Raji (cell line): ENCODE data around the gene DCAF12L1.

Experiments used
- POLR2A ChIP-seq: IDR thresholded peaks from 2 replicates; pipeline ENCODE4 v1.6.1; 2011; ENCODE audit warnings: low read depth, low read length, control low read depth; ENCODE audit not compliant: insufficient read depth

The DCAF12L1 gene

DNA sequence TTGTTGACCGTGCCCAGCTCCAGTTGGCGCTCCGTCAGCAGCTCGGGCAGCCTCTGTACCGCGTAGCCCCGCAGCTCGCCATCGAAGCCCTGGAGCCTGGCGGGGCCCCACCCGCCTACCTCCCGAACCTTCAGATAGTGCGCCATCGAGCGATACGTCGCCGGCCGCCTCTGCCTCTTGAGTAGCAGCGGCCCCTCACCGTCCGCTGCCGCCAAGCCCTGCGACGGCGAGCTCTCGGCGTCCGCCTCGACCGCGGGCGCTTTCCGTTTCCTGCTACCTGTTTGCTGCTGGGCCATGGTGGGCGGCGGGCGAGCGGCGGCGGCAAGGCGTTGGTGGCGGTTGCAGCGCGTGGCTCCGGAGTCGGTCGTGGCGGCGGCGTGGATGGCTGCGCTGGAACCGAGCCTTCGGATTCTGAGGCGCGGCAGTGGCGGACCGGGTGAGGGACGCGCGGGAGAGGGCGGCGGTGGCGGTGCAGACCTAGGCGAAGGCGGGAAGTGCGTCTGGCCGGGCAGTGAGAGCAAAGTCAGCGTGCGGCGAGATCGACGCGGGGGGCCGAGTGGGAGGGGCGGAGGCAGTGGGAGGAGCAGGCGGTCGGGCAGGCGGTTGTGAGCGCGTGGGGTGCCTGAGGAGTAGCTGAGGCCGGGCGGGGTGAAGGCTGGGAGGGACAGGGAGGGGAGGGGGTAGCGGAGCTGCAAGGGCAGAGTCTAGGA is at the start of gene DCAF12L1:
TSS of gene DCAF12L1 (minus strand) at position 502 of the 710 bp plus-strand sequence. CDS start at position 296, 206 bp downstream.
- no peak for TF ChIP-seq POLR2A

DNA sequence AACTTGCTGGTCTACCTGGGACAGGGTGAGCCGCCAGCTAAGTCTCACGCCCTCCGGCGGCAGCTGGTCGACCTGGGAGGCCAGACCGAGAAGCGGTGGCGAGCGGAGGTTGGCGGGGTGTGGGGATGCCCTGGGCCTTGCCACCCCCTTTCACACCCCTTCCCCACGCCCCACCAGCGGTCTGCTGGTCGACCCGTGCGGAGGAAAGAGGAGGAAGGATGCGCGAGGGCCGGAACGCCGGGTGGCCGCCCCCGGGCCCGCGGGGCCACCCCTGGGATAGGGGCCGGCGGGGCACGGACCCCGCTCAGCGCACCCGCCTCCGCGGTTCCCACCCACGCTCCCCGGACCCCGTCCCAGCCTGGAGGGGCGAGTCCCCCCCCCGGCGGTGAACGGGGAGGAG is 28.3 kb upstream of the DCAF12L1 start:
- TF ChIP-seq POLR2A, result no peak

GRCh38 chrX:126575911-126576310 is 23.3 kb upstream of the DCAF12L1 start:
- no peak for TF ChIP-seq POLR2A

GRCh38 chrX:126557151-126557550 is 4.5 kb upstream of the DCAF12L1 start:
- TF ChIP-seq POLR2A, result no peak

DNA sequence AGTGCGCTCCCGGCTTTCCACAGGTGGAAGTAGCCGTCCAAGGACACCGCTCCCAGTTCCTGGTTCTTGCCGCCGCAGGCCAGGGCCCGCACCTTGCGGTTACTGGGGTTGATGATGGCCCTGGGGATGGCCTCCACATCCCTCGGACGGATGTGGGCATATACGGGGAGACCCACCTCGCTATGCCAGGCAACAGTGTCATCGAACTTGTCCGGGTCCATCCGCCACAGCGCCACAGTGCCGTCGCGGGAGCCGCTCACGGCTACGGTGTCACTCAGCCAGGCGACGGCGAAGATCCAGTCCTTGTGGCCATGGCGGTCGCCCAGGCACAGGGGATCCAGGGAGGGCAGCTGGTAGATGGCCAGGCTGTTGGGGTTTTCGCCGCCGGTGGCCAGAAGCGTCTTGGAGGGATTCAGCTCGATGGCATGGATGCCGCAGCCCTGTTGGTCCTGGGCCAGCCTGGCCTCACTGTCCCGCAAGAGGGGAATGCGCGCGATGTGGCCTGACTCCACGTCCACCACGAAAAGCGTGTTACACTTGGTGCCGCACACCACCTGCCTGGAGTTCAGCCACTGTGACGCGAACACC is 795 bp downstream of the DCAF12L1 start:
- TF ChIP-seq POLR2A, result no peak

GRCh38 chrX:126551306-126551705 is 1.3 kb downstream of the DCAF12L1 start:
- no peak for TF ChIP-seq POLR2A

GRCh38 chrX:126550816-126551215 is 1.8 kb downstream of the DCAF12L1 start:
- no peak for TF ChIP-seq POLR2A

DNA sequence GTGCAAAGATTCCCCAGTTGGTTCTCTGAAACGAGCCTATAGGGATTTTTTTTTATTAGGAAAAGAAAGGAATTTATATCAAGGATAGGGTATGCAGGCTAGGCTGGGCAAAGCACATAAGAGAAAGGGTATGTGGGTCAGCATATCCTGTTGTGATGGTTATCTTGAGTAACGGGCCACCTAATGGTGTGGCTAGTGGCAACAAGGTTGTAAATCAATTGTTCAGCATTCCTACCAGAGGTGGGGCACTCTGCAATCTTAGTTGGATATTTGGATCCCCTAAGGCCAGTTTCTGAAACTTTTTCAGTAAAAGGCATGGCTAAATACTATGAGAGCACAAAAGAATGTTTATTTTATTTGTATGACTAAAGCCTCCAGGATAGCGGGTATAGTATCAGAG is 42.7 kb downstream of the DCAF12L1 start:
- no peak for TF ChIP-seq POLR2A
